GM12878 (cell line): ENCODE data around the gene TOPAZ1. TPM values are rescaled to one million over a fixed set of nuclear protein-coding genes. Genes with fewer than 3 reads are reported as not detected.

Experiments
- ATAC-seq: fragments of 200-7000 bp; cut with Tn5 transposase; 3 replicates; pipeline ENCODE4 v1.9.1; 2020; ENCODE audit warnings: mild to moderate bottlenecking, moderate library complexity
- BruUV-seq: library from RNA; stranded (reverse); fragments of 400-500 nt; replicated peaks from 2 replicates; lab custom pipeline; 2021; lab: Mats Ljungman, UMichigan
- CTCF ChIA-PET: fragments of 300-600 bp; sonication (Branson Sonifier 250); formaldehyde crosslinking; extraction: SDS; loops from one replicate; lab custom pipeline; 2021; ENCODE audit warnings: inconsistent platforms; lab: Yijun Ruan, JAX
- POLR2A ChIA-PET: fragments of 350-600 bp; formaldehyde crosslinking; extraction: SDS; loops from one replicate; lab custom pipeline; 2021; ENCODE audit warnings: inconsistent platforms; lab: Charles Lee
- RAD21 ChIA-PET: fragments of 300-600 bp; sonication (Branson Sonifier 250); formaldehyde crosslinking; loops from one replicate; lab custom pipeline; 2023; ENCODE audit warnings: antibody characterized with exemption; ENCODE audit not compliant: unreplicated experiment; lab: Charles Lee
- SMC1A ChIA-PET: fragments of 300-600 bp; sonication (Branson Sonifier 250); formaldehyde crosslinking; loops from one replicate; lab custom pipeline; 2023; ENCODE audit not compliant: unreplicated experiment, uncharacterized antibody; lab: Charles Lee
- DNase-seq: peaks from one replicate; pipeline ENCODE4 v3.0.0-alpha.2; 2011; ENCODE audit warnings: low read depth, low spot score
- FAIRE-seq: peaks from 3 replicates; lab custom pipeline; 2011; peaks lifted over from hg19 to GRCh38; lab: Jason Lieb, UNC
- H2AFZ ChIP-seq: 2 replicates; pipeline ENCODE4 v1.6.0; 2011; ENCODE audit warnings: low read depth, low read length, control low read depth; ENCODE audit not compliant: control insufficient read depth
- H3K27ac ChIP-seq: 2 replicates; pipeline ENCODE4 v1.5.1; 2011; ENCODE audit warnings: control low read depth; ENCODE audit not compliant: control insufficient read depth, insufficient read depth
- H3K27me3 ChIP-seq, 2 experiments: replicated peaks in 1 of 2; 2 replicates each; pipeline versions ENCODE4 v1.6.0 to v1.6.1; 2011; ENCODE audit warnings: low read length in 1 of 2; ENCODE audit not compliant: control insufficient read depth in 2 of 2, insufficient read depth in 2 of 2
- H3K36me3 ChIP-seq, 2 experiments: 2 replicates each; pipeline ENCODE4 v1.5.1; 2011; ENCODE audit warnings: low read length in 1 of 2; ENCODE audit not compliant: control insufficient read depth in 2 of 2, insufficient read depth in 2 of 2
- H3K4me1 ChIP-seq: 2 replicates; pipeline ENCODE4 v1.6.1; 2011; ENCODE audit warnings: mild to moderate bottlenecking, low read length, moderate library complexity, mixed read lengths; ENCODE audit not compliant: control insufficient read depth, insufficient read depth
- H3K4me2 ChIP-seq: 2 replicates; pipeline ENCODE4 v1.6.0; 2011; ENCODE audit warnings: control low read depth; ENCODE audit not compliant: control insufficient read depth, insufficient read depth
- H3K4me3 ChIP-seq: fragments of 200-600 bp; sonication (generic); 2 replicates; pipeline ENCODE4 v1.5.1; 2016
- H3K79me2 ChIP-seq: 2 replicates; pipeline ENCODE4 v1.6.0; 2011; ENCODE audit warnings: low read length; ENCODE audit not compliant: control insufficient read depth, insufficient read depth
- H3K9ac ChIP-seq: 2 replicates; pipeline ENCODE4 v1.8.0; 2011; ENCODE audit warnings: low read length, control low read depth, mixed read lengths; ENCODE audit not compliant: control insufficient read depth, insufficient read depth
- H3K9me3 ChIP-seq: replicated peaks from 3 replicates; pipeline ENCODE4 v1.5.1; 2011; ENCODE audit warnings: mild to moderate bottlenecking, low read length; ENCODE audit not compliant: control insufficient read depth, insufficient read depth
- H4K20me1 ChIP-seq: 2 replicates; pipeline ENCODE4 v1.6.0; 2011; ENCODE audit not compliant: control insufficient read depth, insufficient read depth
- ATF7 ChIP-seq: fragments of 450-650 bp; IDR thresholded peaks from 2 replicates; pipeline ENCODE4 v1.6.1; 2016; ENCODE audit warnings: low read depth, mild to moderate bottlenecking
- BCL11A ChIP-seq: IDR thresholded peaks from 2 replicates; pipeline ENCODE4 v1.6.1; 2011; ENCODE audit warnings: low read depth, low read length
- CHD4 ChIP-seq: fragments of 200-600 bp; sonication (generic); IDR thresholded peaks from 2 replicates; pipeline ENCODE4 v1.6.1; 2016; ENCODE audit warnings: mild to moderate bottlenecking
- ESRRA ChIP-seq: IDR thresholded peaks from 2 replicates; pipeline ENCODE4 v1.6.1; 2012; ENCODE audit warnings: mild to moderate bottlenecking, low read length, improper control_type of control experiment
- KLF5 ChIP-seq: fragments of 450-650 bp; IDR thresholded peaks from 2 replicates; pipeline ENCODE4 v1.6.1; 2014; ENCODE audit warnings: mild to moderate bottlenecking; ENCODE audit not compliant: partially characterized antibody
- LARP7 ChIP-seq: fragments of 450-650 bp; IDR thresholded peaks from 2 replicates; pipeline ENCODE4 v1.6.1; 2017; ENCODE audit warnings: mild to moderate bottlenecking
- MYC ChIP-seq: IDR thresholded peaks from 2 replicates; pipeline ENCODE4 v1.6.1; 2011; ENCODE audit warnings: mild to moderate bottlenecking, low read length, moderate library complexity, inconsistent platforms; ENCODE audit not compliant: insufficient read depth, insufficient replicate concordance, insufficient read length, severe bottlenecking
- NFIC ChIP-seq: IDR thresholded peaks from 2 replicates; pipeline ENCODE4 v1.6.1; 2012; ENCODE audit warnings: low read depth, mild to moderate bottlenecking, inconsistent platforms, low read length, moderate library complexity
- NFXL1 ChIP-seq: fragments of 450-650 bp; IDR thresholded peaks from 2 replicates; pipeline ENCODE4 v1.6.1; 2017; ENCODE audit warnings: antibody characterized with exemption, mild to moderate bottlenecking, borderline replicate concordance
- POLR2AphosphoS2 ChIP-seq: IDR thresholded peaks from 2 replicates; pipeline ENCODE4 v1.6.1; 2011; ENCODE audit warnings: low read depth, mild to moderate bottlenecking, low read length, improper control_type of control experiment, moderate library complexity
- RB1 ChIP-seq: fragments of 450-650 bp; formaldehyde crosslinking; IDR thresholded peaks from 2 replicates; pipeline ENCODE4 v1.6.1; 2017; ENCODE audit warnings: mild to moderate bottlenecking, borderline replicate concordance
- SIN3A ChIP-seq: IDR thresholded peaks from 2 replicates; pipeline ENCODE4 v1.6.1; 2012; ENCODE audit warnings: low read depth, low read length, improper control_type of control experiment
- USF1 ChIP-seq: IDR thresholded peaks from 2 replicates; pipeline ENCODE4 v1.6.1; 2011; ENCODE audit warnings: borderline replicate concordance, low read depth, mild to moderate bottlenecking, moderate library complexity, mixed read lengths, low read length; ENCODE audit not compliant: insufficient read depth; ENCODE audit errors: extremely low read length
- ZNF622 ChIP-seq: fragments of 450-650 bp; IDR thresholded peaks from 2 replicates; pipeline ENCODE4 v1.6.1; 2017; ENCODE audit warnings: mild to moderate bottlenecking, inconsistent platforms
- ZSCAN29 ChIP-seq: fragments of 450-650 bp; IDR thresholded peaks from 2 replicates; pipeline ENCODE4 v1.6.1; 2017; ENCODE audit warnings: mild to moderate bottlenecking, moderate library complexity
- WGBS: methylation state at CpG from one replicate; pipeline ENCODE4 v1.1.6; 2016; ENCODE audit warnings: low lambda C conversion rate; ENCODE audit not compliant: insufficient replicate concordance, insufficient coverage; ENCODE audit errors: missing lambda C conversion rate; 5-methylcytosine and 5-hydroxymethylcytosine counted together
- in situ Hi-C: fragments of 300-500 bp; cut with MboI; formaldehyde crosslinking; loops from 9 replicates; pipeline ENCODE4 v1.14.3; 2018; ENCODE audit warnings: mixed read lengths
- intact Hi-C: fragments of 100-400 bp; cut with micrococcal nuclease; formaldehyde crosslinking; loops from one replicate; pipeline ENCODE4 v1.14.2; 2022; ENCODE audit not compliant: unreplicated experiment
- polyA plus RNA-seq, 11 experiments: library from polyadenylated mRNA; depleted of rRNA in 4 of 11; unstranded in 6 of 11; stranded (reverse) in 5 of 11; fragments of >200 nt; fragmentation: Nextera tagmentation in 4 of 11; fragmentation: Illumina TruSeq in 1 of 11; extraction: Ambion mirVana in 4 of 11; extraction: Trizol in 1 of 11; gene quantifications; 1 replicate in 1 of 11; 2 replicates in 10 of 11; pipeline versions ENCODE4 v1.2.1 to v1.2.3, GENCODE V29; 2011 to 2016; ENCODE audit warnings: inconsistent platforms in 2 of 11, missing spikeins in 2 of 11, low read depth in 1 of 11
- total RNA-seq, 4 experiments: library from RNA; depleted of rRNA in 3 of 4; stranded (reverse); fragments of >200 nt in 3 of 4; fragmentation: Illumina TruSeq in 1 of 4; extraction: Trizol in 1 of 4; gene quantifications; 2 replicates each; pipeline versions ENCODE4 v1.2.1 to v1.2.3, GENCODE V29; 2013 to 2021
- TF ChIP-seq, protein P1 (sequence below): fragments of 450-650 bp; formaldehyde crosslinking; IDR thresholded peaks from 2 replicates; pipeline ENCODE4 v1.4.0; 2020; ENCODE audit warnings: mild to moderate bottlenecking, moderate library complexity
- TF ChIP-seq, protein P2 (sequence below): fragments of 450-650 bp; IDR thresholded peaks from 2 replicates; pipeline ENCODE4 v1.6.1; 2017; ENCODE audit warnings: mild to moderate bottlenecking, moderate library complexity

TOPAZ1 gene
- total and polyA plus RNA-seq, 10 of the 15 experiments (the other 5 are each of a cell fraction or from before 2014, with no cell fraction given): 0.02 TPM; not detected in 9

DNA sequence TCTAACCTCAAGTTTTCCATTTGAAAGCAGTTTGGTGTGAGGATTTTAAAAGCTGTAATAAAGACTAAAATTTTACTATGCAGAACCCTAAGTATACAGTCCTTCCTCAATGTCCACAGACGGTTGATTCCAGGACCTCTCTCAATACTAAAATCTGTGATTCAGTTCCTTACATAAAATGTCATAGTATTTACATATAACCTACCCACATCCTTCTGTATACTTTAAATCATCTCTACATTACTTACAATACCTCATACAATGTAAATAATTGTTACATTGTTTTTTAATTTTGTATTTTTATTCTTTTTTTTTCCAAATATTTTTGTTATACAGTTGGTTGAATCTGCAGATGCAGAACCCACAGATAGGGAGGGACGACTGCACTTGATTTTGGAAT, 2.8 kb upstream of the TOPAZ1 start:
- Histone ChIP-seq H3K4me2 (no peak overlapping the region), H3K36me3 (no peaks in the 10 kb centered on the region), H3K4me3 (no peak overlapping the region), H3K27me3 (no peaks in the 10 kb centered on the region), H3K79me2 (no peaks in the 10 kb centered on the region), H3K9ac (no peak overlapping the region), H3K27ac (no peak overlapping the region), H3K9me3 (no peaks in the 10 kb centered on the region), H2AFZ (no peak overlapping the region), H4K20me1 (no peaks in the 10 kb centered on the region), H3K4me1 (no peaks in the 10 kb centered on the region)
- BruUV-seq: no TSS peak
- CTCF ChIA-PET: no interaction called here
- WGBS: 4% methylated on average over 2 of the region's 2 CpGs
- in situ Hi-C loops: no loop called here
- intact Hi-C loops: no loop called here
- POLR2A ChIA-PET: no interaction called here
- ATAC-seq: no peak
- RAD21 ChIA-PET: interaction anchor here (0.6 kb wide), 1 partner anchor 15 kb away, joined by 3 read pairs; no protein-coding TSS in a partner anchor
- DNase-seq: no peak
- SMC1A ChIA-PET: no interaction called here
- no peak for FAIRE-seq
- TF ChIP-seq NFIC (no peak), ATF7 (no peak), MYC (no peak), ESRRA (no peak), ZNF622 (no peak), RB1 (no peak), USF1 (no peak), NFXL1 (no peak), BCL11A (no peak), POLR2AphosphoS2 (no peak), KLF5 (no peak), ZSCAN29 (no peak), CHD4 (no peak), SIN3A (no peak), LARP7 (no peak)
- TF ChIP-seq, protein P1, sequence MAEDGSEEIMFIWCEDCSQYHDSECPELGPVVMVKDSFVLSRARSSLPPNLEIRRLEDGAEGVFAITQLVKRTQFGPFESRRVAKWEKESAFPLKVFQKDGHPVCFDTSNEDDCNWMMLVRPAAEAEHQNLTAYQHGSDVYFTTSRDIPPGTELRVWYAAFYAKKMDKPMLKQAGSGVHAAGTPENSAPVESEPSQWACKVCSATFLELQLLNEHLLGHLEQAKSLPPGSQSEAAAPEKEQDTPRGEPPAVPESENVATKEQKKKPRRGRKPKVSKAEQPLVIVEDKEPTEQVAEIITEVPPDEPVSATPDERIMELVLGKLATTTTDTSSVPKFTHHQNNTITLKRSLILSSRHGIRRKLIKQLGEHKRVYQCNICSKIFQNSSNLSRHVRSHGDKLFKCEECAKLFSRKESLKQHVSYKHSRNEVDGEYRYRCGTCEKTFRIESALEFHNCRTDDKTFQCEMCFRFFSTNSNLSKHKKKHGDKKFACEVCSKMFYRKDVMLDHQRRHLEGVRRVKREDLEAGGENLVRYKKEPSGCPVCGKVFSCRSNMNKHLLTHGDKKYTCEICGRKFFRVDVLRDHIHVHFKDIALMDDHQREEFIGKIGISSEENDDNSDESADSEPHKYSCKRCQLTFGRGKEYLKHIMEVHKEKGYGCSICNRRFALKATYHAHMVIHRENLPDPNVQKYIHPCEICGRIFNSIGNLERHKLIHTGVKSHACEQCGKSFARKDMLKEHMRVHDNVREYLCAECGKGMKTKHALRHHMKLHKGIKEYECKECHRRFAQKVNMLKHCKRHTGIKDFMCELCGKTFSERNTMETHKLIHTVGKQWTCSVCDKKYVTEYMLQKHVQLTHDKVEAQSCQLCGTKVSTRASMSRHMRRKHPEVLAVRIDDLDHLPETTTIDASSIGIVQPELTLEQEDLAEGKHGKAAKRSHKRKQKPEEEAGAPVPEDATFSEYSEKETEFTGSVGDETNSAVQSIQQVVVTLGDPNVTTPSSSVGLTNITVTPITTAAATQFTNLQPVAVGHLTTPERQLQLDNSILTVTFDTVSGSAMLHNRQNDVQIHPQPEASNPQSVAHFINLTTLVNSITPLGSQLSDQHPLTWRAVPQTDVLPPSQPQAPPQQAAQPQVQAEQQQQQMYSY (CRISPR knock-in tag): no peak
- TF ChIP-seq, protein P2, sequence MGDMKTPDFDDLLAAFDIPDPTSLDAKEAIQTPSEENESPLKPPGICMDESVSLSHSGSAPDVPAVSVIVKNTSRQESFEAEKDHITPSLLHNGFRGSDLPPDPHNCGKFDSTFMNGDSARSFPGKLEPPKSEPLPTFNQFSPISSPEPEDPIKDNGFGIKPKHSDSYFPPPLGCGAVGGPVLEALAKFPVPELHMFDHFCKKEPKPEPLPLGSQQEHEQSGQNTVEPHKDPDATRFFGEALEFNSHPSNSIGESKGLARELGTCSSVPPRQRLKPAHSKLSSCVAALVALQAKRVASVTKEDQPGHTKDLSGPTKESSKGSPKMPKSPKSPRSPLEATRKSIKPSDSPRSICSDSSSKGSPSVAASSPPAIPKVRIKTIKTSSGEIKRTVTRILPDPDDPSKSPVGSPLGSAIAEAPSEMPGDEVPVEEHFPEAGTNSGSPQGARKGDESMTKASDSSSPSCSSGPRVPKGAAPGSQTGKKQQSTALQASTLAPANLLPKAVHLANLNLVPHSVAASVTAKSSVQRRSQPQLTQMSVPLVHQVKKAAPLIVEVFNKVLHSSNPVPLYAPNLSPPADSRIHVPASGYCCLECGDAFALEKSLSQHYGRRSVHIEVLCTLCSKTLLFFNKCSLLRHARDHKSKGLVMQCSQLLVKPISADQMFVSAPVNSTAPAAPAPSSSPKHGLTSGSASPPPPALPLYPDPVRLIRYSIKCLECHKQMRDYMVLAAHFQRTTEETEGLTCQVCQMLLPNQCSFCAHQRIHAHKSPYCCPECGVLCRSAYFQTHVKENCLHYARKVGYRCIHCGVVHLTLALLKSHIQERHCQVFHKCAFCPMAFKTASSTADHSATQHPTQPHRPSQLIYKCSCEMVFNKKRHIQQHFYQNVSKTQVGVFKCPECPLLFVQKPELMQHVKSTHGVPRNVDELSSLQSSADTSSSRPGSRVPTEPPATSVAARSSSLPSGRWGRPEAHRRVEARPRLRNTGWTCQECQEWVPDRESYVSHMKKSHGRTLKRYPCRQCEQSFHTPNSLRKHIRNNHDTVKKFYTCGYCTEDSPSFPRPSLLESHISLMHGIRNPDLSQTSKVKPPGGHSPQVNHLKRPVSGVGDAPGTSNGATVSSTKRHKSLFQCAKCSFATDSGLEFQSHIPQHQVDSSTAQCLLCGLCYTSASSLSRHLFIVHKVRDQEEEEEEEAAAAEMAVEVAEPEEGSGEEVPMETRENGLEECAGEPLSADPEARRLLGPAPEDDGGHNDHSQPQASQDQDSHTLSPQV: no peak
